Measurements from ENCODE around the gene TSPAN31. TPM values are rescaled to one million over a fixed set of nuclear protein-coding genes. Genes with fewer than 3 reads are reported as not detected.

The TSPAN31 gene
- total RNA-seq, 3 donors from 2014 or later, result 55.5 to 107 (median 73.1) TPM

GRCh38 chr12:57739914-57740538, 4.8 kb upstream of the TSPAN31 start:
- Histone ChIP-seq H3K4me1 (peaks cover 9 to 19% of the 10 kb centered on the region in 2 donors), H3K27ac (no peak overlapping the region), H3K27me3 (peaks cover 17 to 38% of the 10 kb centered on the region in 2 donors), H3K36me3 (no peaks in the 10 kb centered on the region), H3K4me3 (no peak overlapping the region), H3K9me3 (no peaks in the 10 kb centered on the region)
- TF ChIP-seq POLR2AphosphoS5 (IDR thresholded peaks at IDR 0.05) (no peak), POLR2A (IDR thresholded peaks at IDR 0.05) (no peak)
- TF ChIP-seq, protein P1, sequence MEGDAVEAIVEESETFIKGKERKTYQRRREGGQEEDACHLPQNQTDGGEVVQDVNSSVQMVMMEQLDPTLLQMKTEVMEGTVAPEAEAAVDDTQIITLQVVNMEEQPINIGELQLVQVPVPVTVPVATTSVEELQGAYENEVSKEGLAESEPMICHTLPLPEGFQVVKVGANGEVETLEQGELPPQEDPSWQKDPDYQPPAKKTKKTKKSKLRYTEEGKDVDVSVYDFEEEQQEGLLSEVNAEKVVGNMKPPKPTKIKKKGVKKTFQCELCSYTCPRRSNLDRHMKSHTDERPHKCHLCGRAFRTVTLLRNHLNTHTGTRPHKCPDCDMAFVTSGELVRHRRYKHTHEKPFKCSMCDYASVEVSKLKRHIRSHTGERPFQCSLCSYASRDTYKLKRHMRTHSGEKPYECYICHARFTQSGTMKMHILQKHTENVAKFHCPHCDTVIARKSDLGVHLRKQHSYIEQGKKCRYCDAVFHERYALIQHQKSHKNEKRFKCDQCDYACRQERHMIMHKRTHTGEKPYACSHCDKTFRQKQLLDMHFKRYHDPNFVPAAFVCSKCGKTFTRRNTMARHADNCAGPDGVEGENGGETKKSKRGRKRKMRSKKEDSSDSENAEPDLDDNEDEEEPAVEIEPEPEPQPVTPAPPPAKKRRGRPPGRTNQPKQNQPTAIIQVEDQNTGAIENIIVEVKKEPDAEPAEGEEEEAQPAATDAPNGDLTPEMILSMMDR (IDR thresholded peaks at IDR 0.05), result no peak
- intact Hi-C loops (cut with DNase I; ENCODE audit: low total_unique reads), result no loop called here
- DNase-seq (ENCODE audit: low spot score in 2 of 2), result no peak

GRCh38 chr12:57740656-57741412, 4.0 kb upstream of the TSPAN31 start:
- Histone ChIP-seq H3K27ac (no peak overlapping the region), H3K27me3 (peaks cover 17 to 32% of the 10 kb centered on the region in 2 donors), H3K9me3 (no peaks in the 10 kb centered on the region), H3K36me3 (no peaks in the 10 kb centered on the region), H3K4me1 (peaks cover 9 to 21% of the 10 kb centered on the region in 2 donors), H3K4me3 (peak overlapping the region in 1 of 3 donors; percentile 40)
- intact Hi-C loops (cut with DNase I; ENCODE audit: low total_unique reads), result no loop called here
- TF ChIP-seq POLR2A (IDR thresholded peaks at IDR 0.05), result no peak
- no peak for TF ChIP-seq POLR2AphosphoS5 (IDR thresholded peaks at IDR 0.05)
- TF ChIP-seq, protein P1 (IDR thresholded peaks at IDR 0.05), result no peak
- no peak for DNase-seq (ENCODE audit: low spot score in 2 of 2)

DNA sequence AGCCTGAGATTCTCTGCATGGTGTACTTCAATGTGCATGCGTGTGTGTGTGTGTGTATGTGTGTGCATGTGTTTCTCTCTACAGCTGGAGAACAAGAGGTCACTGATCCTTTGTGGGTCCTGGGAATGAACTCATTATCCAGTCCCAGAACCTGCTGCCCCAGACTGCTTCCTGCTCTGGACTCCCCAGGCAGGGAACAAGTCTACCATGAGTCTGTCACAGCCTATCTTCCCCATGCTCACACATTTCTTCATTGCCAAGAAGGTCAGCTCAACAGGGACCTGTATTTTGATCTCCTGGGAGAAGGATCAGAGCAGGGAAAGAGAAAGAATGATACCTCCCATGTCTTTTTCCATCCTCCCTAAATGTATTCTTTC, 3.4 kb upstream of the TSPAN31 start:
- Histone ChIP-seq H3K4me3 (peak overlapping the region in 2 of 3 donors; percentile 15 to 40), H3K27me3 (peaks cover 17 to 30% of the 10 kb centered on the region in 2 donors)

GRCh38 chr12:57741844-57742738, 2.7 kb upstream of the TSPAN31 start:
- peak overlapping the region in 2 of 3 donors; percentile 15 to 40 for H3K4me3 ChIP-seq

More for the DNA sequence above, 3.4 kb upstream of the TSPAN31 start:
- H3K9me3 ChIP-seq, result no peaks in the 10 kb centered on the region
- peaks cover 9 to 20% of the 10 kb centered on the region in 2 donors for H3K4me1 ChIP-seq
- TF ChIP-seq POLR2A (IDR thresholded peaks at IDR 0.05) (no peak), POLR2AphosphoS5 (IDR thresholded peaks at IDR 0.05) (no peak)
- intact Hi-C loops (cut with DNase I; ENCODE audit: low total_unique reads), result no loop called here
- no peak for DNase-seq (ENCODE audit: low spot score in 2 of 2)
- no peaks in the 10 kb centered on the region for H3K36me3 ChIP-seq
- no peak overlapping the region for H3K27ac ChIP-seq

GRCh38 chr12:57743769-57744168, 1.1 kb upstream of the TSPAN31 start:
- Histone ChIP-seq H3K4me1 (peaks cover 0 to 8% of the 10 kb centered on the region in 2 donors), H3K36me3 (no peaks in the 10 kb centered on the region), H3K27me3 (peaks cover 4 to 7% of the 10 kb centered on the region in 2 donors), H3K4me3 (peak overlapping the region in 1 of 3 donors; percentile 87), H3K9me3 (no peaks in the 10 kb centered on the region), H3K27ac (peak overlapping the region in 1 of 2 donors; percentile 100)
- intact Hi-C loops (cut with DNase I; ENCODE audit: low total_unique reads), result no loop called here
- DNase-seq (ENCODE audit: low spot score in 2 of 2), result no peak
- TF ChIP-seq POLR2A (IDR thresholded peaks at IDR 0.05), result no peak
- TF ChIP-seq, protein P1 (IDR thresholded peaks at IDR 0.05), result no peak
- no peak for TF ChIP-seq POLR2AphosphoS5 (IDR thresholded peaks at IDR 0.05)

More at GRCh38 chr12:57741844-57742738, 2.7 kb upstream of the TSPAN31 start:
- no peak overlapping the region for H3K27ac ChIP-seq
- intact Hi-C loops (cut with DNase I; ENCODE audit: low total_unique reads), result no loop called here
- no peak for DNase-seq (ENCODE audit: low spot score in 2 of 2)
- no peaks in the 10 kb centered on the region for H3K9me3 ChIP-seq
- no peaks in the 10 kb centered on the region for H3K36me3 ChIP-seq
- TF ChIP-seq POLR2AphosphoS5 (IDR thresholded peaks at IDR 0.05), result no peak
- TF ChIP-seq, protein P1 (IDR thresholded peaks at IDR 0.05), result no peak
- no peak for TF ChIP-seq POLR2A (IDR thresholded peaks at IDR 0.05)
- peaks cover 5 to 13% of the 10 kb centered on the region in 2 donors for H3K4me1 ChIP-seq
- H3K27me3 ChIP-seq, result peaks cover 15 to 24% of the 10 kb centered on the region in 2 donors
